Caco-2 (cell line): ENCODE results near the gene PINK1. TPM values are rescaled to one million over a fixed set of nuclear protein-coding genes. Genes with fewer than 3 reads are reported as not detected.

ENCODE experiments used
- BruUV-seq: library from RNA; stranded (reverse); fragments of 400-500 nt; replicated peaks from 2 replicates; lab custom pipeline; 2021; lab: Mats Ljungman, UMichigan
- CTCF ChIA-PET: fragments of 300-600 bp; sonication (Branson Sonifier 250); formaldehyde crosslinking; loops from one replicate; lab custom pipeline; 2022; ENCODE audit warnings: antibody characterized with exemption; lab: Charles Lee
- POLR2A ChIA-PET: fragments of 300-600 bp; sonication (Branson Sonifier 250); formaldehyde crosslinking; loops from one replicate; lab custom pipeline; 2022; ENCODE audit warnings: antibody characterized with exemption; lab: Charles Lee
- DNase-seq, 2 experiments: peaks; one replicate each; pipeline versions ENCODE4 v3.0.0 to v3.0.0-alpha.2; 2020 to 2022
- H3K27me3 ChIP-seq: replicated peaks from 2 replicates; pipeline ENCODE4 v1.6.0; 2011; ENCODE audit warnings: low read length; ENCODE audit not compliant: control insufficient read depth, insufficient read depth
- H3K36me3 ChIP-seq: 2 replicates; pipeline ENCODE4 v1.5.1; 2011; ENCODE audit warnings: low read length; ENCODE audit not compliant: control insufficient read depth, insufficient read depth
- H3K4me1 ChIP-seq: fragments of 250-450 bp; sonication (Bioruptor Pico); 2 replicates; pipeline ENCODE4 v1.5.1; 2020; ENCODE audit warnings: mild to moderate bottlenecking
- H3K4me3 ChIP-seq: 2 replicates; pipeline ENCODE4 v1.5.1; 2011; ENCODE audit warnings: low read depth, mild to moderate bottlenecking, control low read depth, low read length
- H3K9me3 ChIP-seq: fragments of 250-450 bp; sonication (Bioruptor Pico); 2 replicates; pipeline ENCODE4 v1.5.1; 2020; ENCODE audit warnings: mild to moderate bottlenecking, moderate library complexity
- H3K27ac Mint-ChIP-seq: one replicate; pipeline ENCODE4 v1.8.0; 2022; ENCODE audit warnings: mixed read lengths; ENCODE audit not compliant: unreplicated experiment
- H3K27me3 Mint-ChIP-seq: one replicate; pipeline ENCODE4 v1.8.0; 2022; ENCODE audit warnings: mixed read lengths; ENCODE audit not compliant: insufficient read depth, unreplicated experiment
- H3K36me3 Mint-ChIP-seq: one replicate; pipeline ENCODE4 v1.8.0; 2022; ENCODE audit warnings: mild to moderate bottlenecking, mixed read lengths; ENCODE audit not compliant: insufficient read depth, unreplicated experiment
- H3K4me1 Mint-ChIP-seq: one replicate; pipeline ENCODE4 v1.8.0; 2022; ENCODE audit warnings: low read depth, mixed read lengths; ENCODE audit not compliant: unreplicated experiment
- H3K4me3 Mint-ChIP-seq: one replicate; pipeline ENCODE4 v1.8.0; 2022; ENCODE audit warnings: mild to moderate bottlenecking, moderate library complexity, mixed read lengths; ENCODE audit not compliant: unreplicated experiment
- H3K9me3 Mint-ChIP-seq: one replicate; pipeline ENCODE4 v1.8.0; 2022; ENCODE audit warnings: mixed read lengths; ENCODE audit not compliant: unreplicated experiment
- CTCF ChIP-seq, 2 experiments: fragments of 200-600 bp in 1 of 2; IDR thresholded peaks; 1 replicate in 1 of 2; 2 replicates in 1 of 2; pipeline versions ENCODE4 v1.5.1 to v1.8.0; 2011 to 2022; ENCODE audit warnings: antibody characterized with exemption in 1 of 2, control low read depth in 1 of 2, inconsistent platforms in 1 of 2, low read depth in 1 of 2, low read length in 1 of 2, mild to moderate bottlenecking in 1 of 2, moderate library complexity in 1 of 2; ENCODE audit not compliant: insufficient read depth in 1 of 2, severe bottlenecking in 1 of 2, unreplicated experiment in 1 of 2
- intact Hi-C: fragments of 100-400 bp; cut with micrococcal nuclease; formaldehyde crosslinking; loops from one replicate; pipeline ENCODE4 v1.10.0; 2022; ENCODE audit not compliant: unreplicated experiment
- total RNA-seq: library from RNA; stranded (reverse); gene quantifications from 2 replicates; pipeline ENCODE4 v1.2.3, GENCODE V29; 2022

The PINK1 gene
- total RNA-seq, 1 experiment from 2014 or later, result 23.2 TPM

GRCh38 chr1:20686883-20687725, 53.8 kb downstream of the PINK1 start:
- Mint-ChIP-seq H3K4me3 (no peak overlapping the region), H3K9me3 (no peaks in the 10 kb centered on the region), H3K4me1 (no peaks in the 10 kb centered on the region), H3K27ac (no peak overlapping the region), H3K36me3 (peaks cover 3% of the 10 kb centered on the region), H3K27me3 (no peaks in the 10 kb centered on the region)
- no TSS peak for BruUV-seq
- DNase-seq, result no peak
- intact Hi-C loops, result no loop called here
- ChIA-PET CTCF (interaction anchor here (0.6 kb wide), 1 partner anchor 26 kb away, joined by 3 read pairs; no protein-coding TSS in a partner anchor), POLR2A (no interaction called here)
- no peaks in the 10 kb centered on the region for H3K36me3 ChIP-seq
- no peaks in the 10 kb centered on the region for H3K9me3 ChIP-seq
- H3K27me3 ChIP-seq, result no peaks in the 10 kb centered on the region
- no peak overlapping the region for H3K4me3 ChIP-seq
- no peak for TF ChIP-seq CTCF (IDR thresholded peaks at IDR 0.05; ENCODE audit: insufficient read depth in 1 of 2, low read depth in 1 of 2, low read length in 1 of 2, severe bottlenecking in 1 of 2, unreplicated experiment in 1 of 2)
- no peaks in the 10 kb centered on the region for H3K4me1 ChIP-seq

GRCh38 chr1:20689645-20690056, 56.4 kb downstream of the PINK1 start:
- no peak for TF ChIP-seq CTCF (IDR thresholded peaks at IDR 0.05; ENCODE audit: insufficient read depth in 1 of 2, low read depth in 1 of 2, low read length in 1 of 2, severe bottlenecking in 1 of 2, unreplicated experiment in 1 of 2)
- H3K27ac Mint-ChIP-seq, result no peak overlapping the region
- H3K4me3 Mint-ChIP-seq, result no peak overlapping the region
- H3K27me3 Mint-ChIP-seq, result no peaks in the 10 kb centered on the region
- POLR2A ChIA-PET, result no interaction called here
- no peaks in the 10 kb centered on the region for H3K4me1 Mint-ChIP-seq
- Histone ChIP-seq H3K27me3 (no peaks in the 10 kb centered on the region), H3K4me3 (no peak overlapping the region), H3K9me3 (no peaks in the 10 kb centered on the region), H3K4me1 (no peaks in the 10 kb centered on the region), H3K36me3 (no peaks in the 10 kb centered on the region)
- intact Hi-C loops, result loop anchor here (10.0 kb wide), 2 partner anchors 95 to 295 kb away; partner anchors contain the start of gene HP1BP3
- H3K36me3 Mint-ChIP-seq, result peaks cover 6% of the 10 kb centered on the region
- H3K9me3 Mint-ChIP-seq, result no peaks in the 10 kb centered on the region
- CTCF ChIA-PET, result no interaction called here
- DNase-seq, result no peak
- BruUV-seq, result no TSS peak

GRCh38 chr1:20691872-20692271, 58.6 kb downstream of the PINK1 start:
- H3K4me3 ChIP-seq, result no peak overlapping the region
- Mint-ChIP-seq H3K4me3 (no peak overlapping the region), H3K9me3 (no peaks in the 10 kb centered on the region), H3K36me3 (peaks cover 16% of the 10 kb centered on the region), H3K4me1 (peaks cover 5% of the 10 kb centered on the region), H3K27ac (no peak overlapping the region), H3K27me3 (no peaks in the 10 kb centered on the region)
- CTCF ChIA-PET, result no interaction called here
- no peaks in the 10 kb centered on the region for H3K27me3 ChIP-seq
- DNase-seq, result no peak
- H3K9me3 ChIP-seq, result no peaks in the 10 kb centered on the region
- no peaks in the 10 kb centered on the region for H3K36me3 ChIP-seq
- intact Hi-C loops, result loop anchor here (10.0 kb wide), 2 partner anchors 93 to 293 kb away; partner anchors contain the start of gene HP1BP3
- POLR2A ChIA-PET, result no interaction called here
- no peaks in the 10 kb centered on the region for H3K4me1 ChIP-seq
- no peak for TF ChIP-seq CTCF (IDR thresholded peaks at IDR 0.05; ENCODE audit: insufficient read depth in 1 of 2, low read depth in 1 of 2, low read length in 1 of 2, severe bottlenecking in 1 of 2, unreplicated experiment in 1 of 2)
- no TSS peak for BruUV-seq
